GM19238 (cell line): ENCODE measurements around the gene PAX8.

ENCODE experiments used
- DNase-seq: peaks from one replicate; pipeline ENCODE4 v3.0.0; 2011; ENCODE audit warnings: low spot score; ENCODE audit not compliant: insufficient read length

PAX8 gene

DNA sequence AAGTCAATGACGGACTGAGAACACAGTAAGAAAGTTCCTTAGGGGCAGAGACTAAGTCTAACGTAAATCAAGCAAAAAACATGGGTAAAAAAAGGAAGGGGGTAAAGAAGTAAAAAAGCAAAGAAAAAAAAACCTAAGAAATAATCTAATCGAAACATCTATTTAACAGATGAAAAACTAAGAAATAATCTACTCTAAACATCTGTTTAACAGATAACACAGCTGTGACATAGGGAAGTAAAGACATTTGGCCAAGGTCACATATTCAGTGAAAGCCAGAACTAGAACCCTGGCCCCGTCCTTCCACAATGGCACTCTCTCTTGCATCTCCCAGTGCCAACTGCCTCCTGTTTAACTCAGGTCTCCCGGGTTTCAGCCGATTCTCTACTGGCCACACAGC lies 56.9 kb downstream of the PAX8 start:
- no peak for DNase-seq

DNA sequence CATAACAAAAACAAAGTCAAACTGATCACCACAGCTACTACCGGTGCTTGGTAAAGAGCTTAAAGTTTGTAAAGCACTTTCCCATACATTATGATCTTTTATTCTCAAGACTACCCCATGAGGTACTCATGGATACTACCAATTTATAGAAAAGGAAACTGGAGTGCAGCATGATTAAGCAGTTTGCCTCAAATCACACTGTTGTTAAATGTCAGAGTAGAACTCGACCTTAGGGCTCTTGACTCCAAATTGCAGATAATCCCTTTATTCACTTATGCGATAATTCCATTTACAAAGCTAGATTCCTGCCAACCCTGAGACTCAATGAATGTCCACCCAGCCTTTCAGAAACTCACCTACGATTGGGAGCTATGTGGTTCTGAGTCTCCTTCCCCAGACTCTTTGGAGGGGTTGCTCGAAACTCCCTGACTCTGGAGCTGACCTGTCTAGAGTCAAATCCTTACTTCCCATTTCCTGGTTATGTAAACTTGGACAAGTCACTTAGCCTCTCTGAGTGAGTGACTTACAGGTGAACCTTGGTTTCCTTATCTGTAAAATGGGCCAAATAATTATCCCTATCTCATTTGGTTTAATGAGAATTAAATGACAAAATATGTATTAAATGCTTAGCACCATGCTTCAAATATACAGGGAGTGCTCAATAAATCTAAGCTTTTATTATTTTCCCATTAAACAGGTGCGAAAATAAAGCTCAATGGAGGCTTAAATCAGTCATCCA lies 57.6 kb downstream of the PAX8 start:
- no peak for DNase-seq

DNA sequence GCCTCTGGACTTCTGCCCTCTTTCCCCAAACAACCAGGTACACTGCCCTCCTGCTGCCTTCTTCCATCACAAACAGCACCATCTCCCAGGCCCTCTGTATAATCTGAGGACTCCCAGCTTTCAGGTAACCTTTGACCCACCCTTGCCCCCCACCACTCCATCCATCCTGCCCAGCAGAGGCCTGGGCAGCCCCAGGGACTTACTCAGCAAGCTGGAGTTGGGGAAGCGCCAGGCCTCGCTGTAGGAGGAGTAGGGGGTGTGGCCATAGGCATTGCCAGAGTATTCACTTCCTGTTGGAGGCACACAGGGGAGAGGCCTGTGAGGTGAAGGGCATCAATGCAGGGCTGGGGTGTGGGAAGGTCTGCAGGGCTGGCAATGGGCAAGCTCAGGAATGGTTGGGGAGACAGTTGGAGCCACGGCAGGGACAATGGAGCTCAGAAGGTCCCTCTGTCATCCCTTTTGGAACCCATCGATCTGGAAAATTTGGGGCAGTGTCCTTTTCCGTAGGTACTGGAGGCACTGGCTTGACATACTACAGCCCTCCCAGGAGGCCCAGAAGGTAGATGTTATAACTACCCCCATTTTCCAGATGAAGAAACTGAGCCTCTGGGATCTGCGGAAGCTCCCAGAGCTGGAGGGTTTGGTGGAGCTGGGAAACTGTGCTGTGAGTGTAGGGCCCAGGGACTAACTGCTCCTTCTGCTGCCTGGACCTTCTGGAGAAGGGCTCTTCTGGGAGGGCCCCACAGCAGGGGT lies 58.7 kb downstream of the PAX8 start:
- DNase-seq: no peak

DNA sequence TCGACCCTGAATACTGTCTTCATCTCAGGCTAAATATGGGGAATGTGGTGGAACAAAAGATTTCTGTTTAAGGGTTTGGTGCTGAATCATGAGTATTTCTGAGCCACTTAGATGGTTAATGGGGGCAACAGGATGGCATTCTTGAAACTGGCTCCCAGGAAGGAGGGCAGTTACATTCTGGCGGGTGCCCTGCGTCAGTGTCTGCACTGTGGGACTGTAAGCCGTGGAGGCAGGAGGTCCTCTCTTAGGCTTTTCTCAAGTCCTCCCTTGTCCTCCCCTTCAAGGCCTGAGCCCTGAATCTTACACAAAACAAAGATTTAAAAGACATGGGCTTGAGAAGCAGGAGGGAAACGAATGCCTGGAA lies 59.2 kb downstream of the PAX8 start:
- no peak for DNase-seq

DNA sequence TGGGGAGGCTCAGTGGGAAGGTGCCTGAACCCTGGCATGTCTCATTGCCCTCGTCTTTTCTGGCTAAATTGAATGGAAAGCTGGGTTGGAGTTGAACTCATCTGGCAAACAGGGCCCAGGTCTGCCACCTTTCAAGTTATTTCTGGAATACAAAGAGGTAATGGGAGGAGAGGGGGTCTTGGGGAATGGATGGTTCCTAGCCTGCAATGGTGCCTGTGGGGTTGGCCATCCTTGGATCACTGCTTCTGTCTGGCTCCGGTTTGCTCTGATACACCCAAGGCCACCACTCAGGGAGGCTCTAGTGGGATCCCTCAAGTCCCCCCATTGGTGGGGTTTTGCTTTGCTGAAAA lies 59.7 kb downstream of the PAX8 start:
- DNase-seq: no peak

DNA sequence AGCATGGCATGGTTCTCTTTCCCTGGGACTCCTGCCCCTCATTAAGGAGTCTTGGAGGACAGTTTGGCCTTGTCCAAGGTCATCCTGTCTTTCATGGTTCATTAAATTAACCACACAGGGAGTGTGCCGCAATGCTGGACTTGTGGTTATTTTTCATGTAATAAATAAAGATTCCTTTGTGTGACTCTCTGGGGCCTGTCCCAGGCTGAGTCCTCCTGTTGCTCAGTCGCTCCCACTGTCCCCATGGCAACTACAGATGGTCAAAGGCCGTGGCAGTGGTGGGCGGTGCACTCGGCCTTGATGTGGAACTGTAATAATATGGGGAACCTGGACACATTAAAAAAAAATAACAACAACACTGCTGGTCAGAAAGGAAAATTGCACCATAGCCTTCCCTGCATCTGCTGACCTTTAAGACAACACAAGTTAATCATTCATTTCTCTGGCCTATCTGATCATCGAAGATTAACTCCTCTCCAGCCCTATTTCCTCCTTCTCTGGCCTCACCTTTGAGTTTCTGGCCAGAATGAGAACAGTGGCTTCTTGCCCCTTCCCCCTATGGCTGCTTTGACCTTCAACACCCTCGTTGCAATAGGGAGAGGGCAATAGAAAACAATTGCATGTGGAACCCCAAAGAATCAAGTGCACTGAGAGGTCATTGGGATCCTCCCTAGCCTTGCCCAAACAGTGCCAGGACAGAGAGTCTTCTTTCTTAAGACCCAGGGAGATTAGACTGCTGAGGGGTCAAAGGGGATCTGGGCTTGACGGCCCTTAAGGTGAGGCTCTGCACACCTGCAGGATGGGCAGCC lies 60.2 kb downstream of the PAX8 start:
- DNase-seq: no peak

DNA sequence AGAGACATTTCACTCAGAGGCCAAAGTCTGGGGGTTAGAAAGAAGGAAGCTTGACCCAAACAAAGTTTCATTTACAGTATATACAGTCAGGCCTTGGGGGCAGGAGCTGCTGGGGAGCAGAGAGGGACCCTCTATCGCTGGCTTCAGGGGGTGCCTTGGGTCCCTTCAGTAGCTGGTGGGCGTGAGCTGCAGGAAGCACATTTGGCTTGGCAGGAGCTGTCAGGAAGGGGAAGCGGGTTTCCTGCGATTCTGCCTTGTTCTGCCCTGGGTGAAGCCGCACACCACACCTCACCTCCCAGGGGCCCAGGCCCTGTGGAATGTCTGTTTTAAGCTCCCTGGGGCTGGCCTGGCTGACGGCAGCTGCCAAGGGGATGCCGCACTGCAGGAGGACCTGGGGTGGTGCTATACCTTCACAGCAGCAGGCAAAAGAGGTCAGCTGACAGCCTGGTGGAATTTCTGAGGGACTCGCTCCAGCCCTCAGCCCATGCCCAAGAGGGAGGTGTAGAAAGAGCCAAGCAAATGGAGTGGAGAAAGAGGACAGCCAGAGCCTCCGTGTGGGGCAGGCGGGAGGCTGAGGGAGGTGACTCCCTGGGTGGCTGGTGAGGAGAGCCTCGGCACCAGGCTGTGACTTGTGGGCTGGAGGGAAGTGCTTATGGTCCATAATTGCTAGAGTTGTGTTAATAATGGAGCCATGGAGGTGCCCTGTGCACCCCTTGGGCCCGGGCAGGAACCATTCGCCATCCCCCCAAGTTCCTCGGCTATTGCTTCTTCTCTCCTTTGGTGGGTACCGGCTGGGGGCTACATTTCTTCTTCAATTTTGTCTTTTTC lies 61.1 kb downstream of the PAX8 start:
- no peak for DNase-seq

DNA sequence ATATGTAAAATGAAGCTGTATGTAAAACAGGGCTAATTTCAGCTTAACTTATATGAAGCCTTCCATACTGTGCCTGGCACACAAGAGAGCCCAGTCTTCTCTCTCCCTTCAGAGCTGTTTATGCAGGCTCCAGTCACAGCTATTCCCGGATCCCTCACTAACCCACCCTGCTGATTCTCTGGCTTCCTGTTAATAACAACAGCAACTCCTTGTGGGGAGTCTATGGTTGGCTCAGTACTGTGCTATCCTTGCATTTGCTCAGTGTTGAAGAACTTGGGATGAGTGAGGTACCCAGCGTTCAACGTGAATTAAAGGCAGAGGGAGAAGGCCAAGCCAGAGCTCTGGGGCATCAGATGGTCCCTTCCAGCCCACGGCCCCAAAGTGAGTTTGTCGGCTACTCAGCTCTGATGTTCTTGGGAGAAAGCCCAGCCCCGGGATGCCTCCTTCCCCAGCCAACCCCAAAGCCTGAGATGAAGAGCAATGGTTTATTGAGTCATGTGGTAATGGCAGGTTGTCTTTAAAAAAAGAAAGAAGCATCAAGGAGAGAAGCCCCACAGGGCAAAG lies 61.7 kb downstream of the PAX8 start:
- DNase-seq: no peak

DNA sequence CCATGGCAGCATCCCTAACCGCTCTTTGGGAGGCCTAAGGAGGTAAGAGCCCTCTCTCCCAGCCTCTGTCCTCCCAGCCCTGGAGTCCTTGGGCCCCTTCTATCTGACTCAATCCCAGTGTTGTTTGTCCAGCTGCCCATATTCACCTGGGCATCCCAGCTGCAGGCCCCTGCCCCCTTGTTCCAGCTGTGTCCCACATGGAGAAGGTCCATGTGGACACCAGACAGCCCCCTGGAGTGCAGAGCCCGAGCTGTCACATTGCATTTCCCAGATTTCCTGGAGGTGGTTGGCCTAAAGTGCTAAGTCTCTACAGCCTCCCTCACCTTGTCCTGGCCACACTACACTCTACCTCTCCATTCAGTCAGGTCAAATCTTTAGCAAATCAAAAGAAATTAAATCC lies 62.4 kb downstream of the PAX8 start:
- no peak for DNase-seq

DNA sequence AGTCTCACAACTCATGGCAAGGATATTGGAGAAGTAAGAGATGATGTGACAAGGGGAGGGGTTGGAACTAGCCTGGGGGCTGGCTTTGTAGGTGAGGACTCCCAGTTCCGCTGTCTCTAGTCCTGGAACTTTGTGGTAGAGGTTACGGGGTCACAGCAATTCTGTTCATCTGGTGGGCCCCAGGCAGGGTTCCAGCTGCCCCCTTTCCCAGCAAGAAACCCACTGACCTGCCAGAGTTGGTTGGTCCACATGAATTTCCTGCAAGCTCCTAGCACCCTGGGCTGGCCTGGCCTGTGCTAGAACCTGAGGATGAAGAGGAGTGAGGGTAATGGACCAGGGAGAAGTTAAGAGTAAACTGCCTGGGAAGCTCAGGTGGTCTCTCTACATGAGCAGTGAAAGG lies 63.7 kb downstream of the PAX8 start:
- DNase-seq: no peak

DNA sequence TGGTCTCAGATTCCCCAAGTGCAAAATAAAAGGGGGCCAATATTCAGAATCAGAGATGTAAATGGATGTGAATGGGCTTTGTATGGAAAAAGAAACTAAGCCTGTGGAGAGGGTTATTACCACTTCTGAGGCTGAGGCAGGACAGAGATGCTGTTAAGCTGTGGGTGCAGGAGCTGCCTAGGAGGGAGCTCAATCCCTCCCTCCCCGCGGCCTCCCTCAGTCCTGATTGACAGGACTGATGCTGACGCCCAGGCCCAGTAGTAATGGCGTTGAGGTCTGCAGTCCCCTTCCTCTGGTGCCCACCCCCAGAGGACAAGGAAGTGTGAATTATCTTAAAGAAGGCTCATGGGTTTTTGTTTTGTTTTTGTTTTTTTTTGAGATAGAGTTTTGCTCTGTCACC lies 64.6 kb downstream of the PAX8 start:
- no peak for DNase-seq

DNA sequence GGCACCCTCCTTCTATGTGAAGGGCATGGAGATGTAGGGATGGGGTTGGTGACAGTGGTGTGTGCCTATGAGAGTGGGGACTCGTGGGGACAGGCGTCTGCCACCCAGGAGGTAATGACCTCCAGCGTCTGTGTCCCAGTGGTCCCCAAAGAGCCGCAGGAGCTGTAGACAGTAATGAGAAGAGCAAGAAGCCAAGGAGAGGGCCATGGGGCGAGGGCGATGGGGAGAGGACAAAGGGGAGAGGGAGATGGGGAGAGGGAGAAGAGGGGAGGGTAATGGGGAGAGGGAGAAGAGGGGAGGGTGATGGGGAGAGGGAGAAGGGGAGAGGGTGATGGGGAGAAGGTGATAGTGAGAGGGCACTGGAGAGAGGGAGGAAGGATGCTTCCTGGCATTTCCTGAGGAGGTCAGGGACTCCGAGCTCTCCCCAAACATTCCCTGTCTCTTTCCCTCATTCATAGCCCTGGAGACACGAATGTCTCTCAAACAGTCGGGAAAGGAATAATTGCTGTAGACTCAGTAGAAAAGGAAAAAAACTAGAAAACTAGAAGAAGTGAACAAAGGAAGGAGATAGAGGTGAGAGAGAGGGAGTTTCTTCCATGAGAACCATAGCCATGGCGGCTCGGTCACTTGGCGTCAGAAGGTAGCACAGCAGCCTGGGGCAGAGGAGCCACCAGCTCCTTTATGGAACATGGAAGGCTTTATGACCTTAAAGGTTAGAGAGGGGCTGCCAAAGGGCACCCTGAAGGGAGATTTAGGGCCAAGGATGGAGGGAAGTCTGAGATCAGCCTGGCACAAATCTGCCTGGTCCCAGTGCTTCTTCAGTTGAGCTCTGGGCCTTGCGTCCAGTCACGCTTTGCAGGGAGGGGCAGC lies 65.4 kb downstream of the PAX8 start:
- no peak for DNase-seq

DNA sequence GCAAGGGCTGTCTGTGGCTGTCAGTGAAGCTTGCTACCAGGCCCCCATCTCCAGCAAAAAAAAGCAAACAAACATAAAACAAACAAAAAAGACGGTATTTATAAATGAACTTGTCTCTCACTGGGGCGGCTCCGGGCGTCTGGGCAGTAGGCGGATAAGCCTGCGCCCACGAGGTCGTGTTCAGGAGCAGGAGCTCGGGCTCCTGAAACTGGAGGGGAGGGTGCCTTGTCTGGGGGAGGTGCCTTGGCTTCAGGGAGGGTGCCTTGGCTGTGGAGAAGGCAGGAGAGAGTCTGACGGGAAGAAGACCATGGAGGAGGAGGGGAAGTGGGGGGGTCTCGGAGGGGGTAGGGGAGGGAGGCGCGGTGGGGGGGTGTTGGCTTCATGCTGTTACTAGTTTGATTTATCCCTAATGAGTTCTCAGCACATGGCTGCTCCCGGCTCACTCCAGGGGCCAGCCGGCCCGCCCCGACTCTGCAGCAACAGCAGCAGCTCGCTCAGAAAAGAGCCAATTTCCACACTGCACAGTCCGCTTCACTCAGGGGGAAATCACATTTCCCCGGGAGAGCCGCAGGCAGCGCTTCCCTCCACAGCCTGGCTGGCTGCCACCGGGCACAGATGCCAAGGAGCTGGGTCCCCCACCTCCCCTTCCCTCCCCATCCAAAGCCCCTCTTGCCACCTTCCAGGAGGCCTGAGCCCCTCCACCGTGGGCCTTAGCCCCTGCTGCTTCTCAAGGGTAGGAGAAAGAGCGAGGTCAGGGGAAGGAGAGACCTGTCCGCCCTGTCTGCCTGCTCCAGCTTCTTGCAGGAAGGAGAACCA lies 66.3 kb downstream of the PAX8 start:
- no peak for DNase-seq

DNA sequence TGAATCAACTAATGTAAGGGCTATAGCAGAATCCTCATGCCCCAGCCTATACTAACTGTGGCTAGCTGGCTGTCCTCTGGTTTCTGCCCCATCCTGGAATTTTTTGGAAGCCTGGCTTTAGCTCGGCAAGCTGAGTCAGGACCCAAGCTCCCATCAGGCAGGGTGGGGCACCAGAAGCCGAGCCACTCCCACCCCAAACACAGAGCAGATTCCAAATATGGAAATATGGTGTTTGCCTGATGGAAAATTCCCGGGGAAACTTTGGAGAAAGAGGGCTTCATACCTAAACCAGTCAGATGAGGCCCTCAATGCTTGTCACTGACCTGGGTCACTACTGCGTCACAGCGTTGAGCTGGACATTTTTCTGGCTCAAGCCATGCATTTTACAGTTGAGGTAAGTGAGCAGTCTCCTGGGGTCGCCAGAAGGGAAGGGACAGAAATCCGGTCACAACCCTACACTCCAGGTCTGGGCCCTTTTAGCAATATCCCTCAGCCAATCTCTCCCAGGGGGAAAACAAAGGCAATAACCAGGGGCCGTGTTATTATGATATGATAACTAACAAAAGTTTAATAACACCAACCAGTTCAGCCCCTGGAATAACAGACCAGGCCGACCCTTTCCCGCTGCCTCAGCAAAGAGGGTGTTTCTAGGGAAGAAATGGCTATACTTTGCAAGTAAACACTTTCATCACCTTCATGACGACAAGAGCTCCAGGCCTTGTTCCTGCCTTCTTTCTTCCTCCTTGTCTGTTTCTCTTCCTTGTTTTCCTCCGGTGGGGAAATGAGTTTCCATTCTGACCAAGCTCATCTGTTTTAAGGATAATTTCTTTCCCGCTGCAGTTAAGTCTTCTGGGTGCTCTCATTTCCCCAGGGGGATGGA lies 67.3 kb downstream of the PAX8 start:
- no peak for DNase-seq

DNA sequence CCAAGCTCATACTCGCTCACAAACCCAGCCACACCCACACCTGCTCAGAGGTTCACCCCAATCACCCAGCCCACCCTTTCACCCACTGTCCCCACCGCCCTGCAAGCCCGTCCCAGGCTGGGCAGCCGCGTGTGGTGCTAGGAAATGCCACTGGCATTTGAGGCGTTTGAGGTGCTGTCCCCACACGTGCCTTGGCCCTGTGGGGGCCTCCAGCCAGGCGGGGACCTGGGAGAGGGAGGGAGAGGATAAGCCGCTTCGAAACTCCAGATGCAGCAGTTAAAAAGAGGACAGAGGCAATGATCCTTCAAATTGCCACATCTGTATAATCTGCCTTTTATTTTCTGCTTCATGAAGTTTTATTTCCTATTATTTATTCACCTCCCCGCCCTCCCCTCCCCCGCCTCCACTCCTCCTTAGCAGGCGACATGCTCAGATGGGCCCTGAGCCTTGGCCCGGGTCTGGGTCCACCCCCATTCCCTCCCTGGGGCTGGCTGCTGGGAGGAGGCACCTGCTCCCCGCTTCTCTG lies 69.0 kb downstream of the PAX8 start:
- no peak for DNase-seq

DNA sequence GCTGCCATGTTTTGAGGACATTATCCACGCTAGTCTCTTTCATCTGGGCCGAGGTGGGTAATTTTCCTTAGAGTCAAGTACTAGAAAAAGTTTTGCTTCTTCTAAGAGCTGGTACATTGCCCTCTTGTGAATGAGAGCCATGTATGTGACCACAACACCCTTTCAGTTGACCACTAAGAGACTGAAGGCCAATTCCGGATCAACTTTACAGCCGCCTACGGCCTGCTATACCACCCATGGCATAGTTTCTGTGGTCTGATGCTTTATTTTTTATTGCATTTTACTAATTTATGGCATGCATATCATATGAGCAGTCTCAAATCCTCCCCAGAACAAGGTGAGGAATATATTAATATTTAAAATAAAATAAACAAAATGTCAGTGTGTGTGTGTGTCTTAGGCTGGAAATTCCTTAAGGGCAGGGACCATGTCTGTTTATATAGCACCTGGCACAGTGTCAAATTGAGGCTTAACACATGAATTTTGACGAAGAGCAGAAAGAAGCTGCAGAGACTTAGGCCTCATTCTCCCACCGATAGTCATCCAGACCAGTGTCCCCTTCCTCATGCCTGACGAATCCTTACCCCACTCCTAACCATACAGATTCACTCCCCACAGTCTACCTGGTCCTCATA lies 69.6 kb downstream of the PAX8 start:
- no peak for DNase-seq

DNA sequence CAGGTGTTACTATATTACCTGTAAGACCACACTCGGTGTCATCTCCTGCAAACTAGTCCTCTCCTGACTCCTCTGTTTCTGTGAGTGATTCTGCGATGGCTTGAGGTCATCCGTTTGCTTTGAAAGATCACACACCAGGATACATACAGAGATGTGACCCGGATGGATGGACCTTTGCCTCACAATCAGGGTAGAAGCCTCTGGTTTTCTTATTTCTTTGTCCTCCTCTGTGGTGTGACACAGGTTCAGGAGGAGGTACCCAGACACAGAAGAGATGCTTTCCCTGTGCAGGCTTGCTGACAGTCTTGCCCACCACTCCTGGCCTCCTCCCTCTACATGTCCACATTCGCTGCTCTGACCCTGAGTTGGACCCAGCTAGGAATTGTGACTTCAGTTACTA lies 70.3 kb downstream of the PAX8 start:
- DNase-seq: no peak

DNA sequence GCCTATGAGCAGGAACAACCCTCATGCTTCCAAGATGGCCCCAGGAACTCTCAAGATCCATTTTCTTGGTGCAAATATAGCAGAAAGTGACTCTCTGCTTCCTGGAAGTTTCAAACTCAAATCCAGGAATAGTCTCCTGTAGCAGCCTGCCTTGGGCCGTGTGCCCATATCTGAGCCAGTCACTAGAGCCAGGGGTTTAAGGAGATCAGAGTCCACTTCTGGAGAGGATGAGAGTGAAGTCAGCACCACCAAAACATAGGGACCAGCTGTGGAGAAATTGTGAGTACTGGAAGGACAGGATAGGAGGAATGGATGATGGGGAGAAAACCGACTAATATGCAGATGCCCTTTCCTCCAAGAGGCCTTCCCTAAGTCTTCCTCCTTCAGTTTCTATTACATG lies 71.7 kb downstream of the PAX8 start:
- DNase-seq: no peak
